GM12892 (cell line): ENCODE measurements around the gene DHRS13.

ENCODE experiments used
- POLR2A ChIP-seq: IDR thresholded peaks from 2 replicates; pipeline ENCODE4 v1.6.1; 2011; ENCODE audit warnings: low read depth, low read length, control low read depth
- POLR2AphosphoS5 ChIP-seq: IDR thresholded peaks from 2 replicates; pipeline ENCODE4 v1.6.1; 2011; ENCODE audit warnings: low read depth, low read length, control low read depth

- TF ChIP-seq POLR2AphosphoS5 (no peak), POLR2A (no peak)
Measured at GRCh38 chr17:28897769-28898526, 4.9 kb downstream of the DHRS13 start.
